Suprapubic skin (tissue), 4 donors: Measurements from ENCODE around the gene JAML. TPM values are rescaled to one million over a fixed set of nuclear protein-coding genes. Genes with fewer than 3 reads are reported as not detected.

Experiments
- DNase-seq, 2 donors: peaks; one replicate each; pipeline ENCODE4 v3.0.0-alpha.2; 2019; ENCODE audit warnings: low spot score in 2 of 2
- H3K27ac ChIP-seq: fragments of 200-600 bp; sonication (generic); one replicate; pipeline ENCODE4 v1.5.1; 2019
- H3K27me3 ChIP-seq: fragments of 200-600 bp; sonication (generic); one replicate; pipeline ENCODE4 v1.5.1; 2019
- H3K36me3 ChIP-seq: fragments of 200-600 bp; sonication (generic); one replicate; pipeline ENCODE4 v1.5.1; 2019
- H3K4me1 ChIP-seq: fragments of 200-600 bp; sonication (generic); one replicate; pipeline ENCODE4 v1.5.1; 2019
- H3K4me3 ChIP-seq: fragments of 200-600 bp; sonication (generic); one replicate; pipeline ENCODE4 v1.5.1; 2019; ENCODE audit warnings: mild to moderate bottlenecking
- H3K9me3 ChIP-seq: fragments of 200-600 bp; sonication (generic); one replicate; pipeline ENCODE4 v1.5.1; 2019
- EP300 ChIP-seq: sonication (generic); formaldehyde crosslinking; IDR thresholded peaks from one replicate; pipeline ENCODE4 v1.6.1; 2017; ENCODE audit warnings: antibody characterized with exemption
- POLR2A ChIP-seq, 2 donors: fragments of 450-650 bp; IDR thresholded peaks; one replicate each; pipeline ENCODE4 v1.6.1; 2017; ENCODE audit warnings: antibody characterized with exemption in 2 of 2, mild to moderate bottlenecking in 2 of 2, moderate library complexity in 2 of 2
- POLR2AphosphoS5 ChIP-seq, 3 donors: sonication (generic); formaldehyde crosslinking; IDR thresholded peaks; one replicate each; pipeline ENCODE4 v1.6.1; 2017; ENCODE audit warnings: antibody characterized with exemption in 3 of 3
- WGBS: methylation state at CpG from one replicate; pipeline ENCODE4 v1.1.5; 2018; 5-methylcytosine and 5-hydroxymethylcytosine counted together
- total RNA-seq, 4 donors: library from RNA; depleted of rRNA; stranded (reverse); fragments of >200 nt; gene quantifications; one replicate each; pipeline ENCODE4 v1.1.0, GENCODE V29; 2016
- TF ChIP-seq, protein P1 (sequence below), 2 donors: fragments of 200-600 bp in 1 of 2; fragments of 450-650 bp in 1 of 2; sonication (generic) in 1 of 2; IDR thresholded peaks; one replicate each; pipeline ENCODE4 v1.5.1; 2016 to 2019; ENCODE audit warnings: antibody characterized with exemption in 2 of 2, mild to moderate bottlenecking in 1 of 2, moderate library complexity in 1 of 2

The JAML gene
- total RNA-seq, 4 donors from 2014 or later, result 1.1 to 4.9 (median 2.1) TPM; not detected in 1

DNA sequence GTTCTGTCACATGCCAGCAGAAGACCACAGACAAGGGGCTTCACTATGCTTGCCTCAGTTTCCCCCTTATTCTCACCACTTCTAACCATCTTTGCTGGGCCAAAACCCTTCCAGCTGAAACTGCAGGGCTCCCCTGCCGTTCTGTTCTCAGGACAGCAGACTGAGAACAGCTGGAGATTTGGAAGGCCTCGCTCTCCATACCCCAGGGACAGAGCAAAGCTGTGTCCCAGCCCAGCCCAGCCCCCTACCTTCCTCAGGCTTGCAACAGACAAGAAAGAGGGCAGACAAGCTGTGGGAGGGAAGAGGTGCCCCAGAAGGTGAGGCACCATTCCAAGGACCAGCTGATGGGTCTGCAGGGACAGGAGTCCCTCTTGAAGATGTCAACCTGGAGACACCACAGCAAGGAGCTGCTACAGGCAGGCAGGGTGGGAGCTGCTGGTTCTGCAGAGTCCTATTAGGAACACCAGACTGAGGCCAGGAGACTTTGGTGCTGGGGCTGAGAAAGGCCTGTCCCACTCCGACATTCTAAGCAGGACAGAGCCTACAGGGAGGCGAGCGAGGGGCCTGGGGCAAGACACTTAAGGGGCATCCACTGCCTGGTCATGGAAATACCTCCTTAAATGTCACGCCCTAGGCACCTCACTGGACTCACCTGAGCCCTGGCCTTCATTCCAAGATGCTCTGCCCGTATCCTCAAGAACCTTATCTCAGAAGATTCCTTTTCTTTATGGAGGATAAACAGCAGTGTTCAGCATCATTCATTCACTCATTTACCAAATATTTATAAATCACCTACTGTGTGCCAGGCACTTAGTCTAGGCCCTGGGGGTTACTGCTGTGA, 55.3 kb downstream of the JAML start:
- Histone ChIP-seq H3K27ac (no peak overlapping the region), H3K4me1 (peaks cover 18% of the 10 kb centered on the region), H3K4me3 (no peak overlapping the region), H3K27me3 (peaks cover 10% of the 10 kb centered on the region), H3K36me3 (no peaks in the 10 kb centered on the region), H3K9me3 (no peaks in the 10 kb centered on the region)
- WGBS, result 84% methylated on average over 7 of the region's 7 CpGs
- TF ChIP-seq POLR2A (IDR thresholded peaks at IDR 0.05) (no peak), POLR2AphosphoS5 (IDR thresholded peaks at IDR 0.05) (no peak), EP300 (no peak)
- TF ChIP-seq, protein P1, sequence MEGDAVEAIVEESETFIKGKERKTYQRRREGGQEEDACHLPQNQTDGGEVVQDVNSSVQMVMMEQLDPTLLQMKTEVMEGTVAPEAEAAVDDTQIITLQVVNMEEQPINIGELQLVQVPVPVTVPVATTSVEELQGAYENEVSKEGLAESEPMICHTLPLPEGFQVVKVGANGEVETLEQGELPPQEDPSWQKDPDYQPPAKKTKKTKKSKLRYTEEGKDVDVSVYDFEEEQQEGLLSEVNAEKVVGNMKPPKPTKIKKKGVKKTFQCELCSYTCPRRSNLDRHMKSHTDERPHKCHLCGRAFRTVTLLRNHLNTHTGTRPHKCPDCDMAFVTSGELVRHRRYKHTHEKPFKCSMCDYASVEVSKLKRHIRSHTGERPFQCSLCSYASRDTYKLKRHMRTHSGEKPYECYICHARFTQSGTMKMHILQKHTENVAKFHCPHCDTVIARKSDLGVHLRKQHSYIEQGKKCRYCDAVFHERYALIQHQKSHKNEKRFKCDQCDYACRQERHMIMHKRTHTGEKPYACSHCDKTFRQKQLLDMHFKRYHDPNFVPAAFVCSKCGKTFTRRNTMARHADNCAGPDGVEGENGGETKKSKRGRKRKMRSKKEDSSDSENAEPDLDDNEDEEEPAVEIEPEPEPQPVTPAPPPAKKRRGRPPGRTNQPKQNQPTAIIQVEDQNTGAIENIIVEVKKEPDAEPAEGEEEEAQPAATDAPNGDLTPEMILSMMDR (IDR thresholded peaks at IDR 0.05), result no peak
- no peak for DNase-seq

DNA sequence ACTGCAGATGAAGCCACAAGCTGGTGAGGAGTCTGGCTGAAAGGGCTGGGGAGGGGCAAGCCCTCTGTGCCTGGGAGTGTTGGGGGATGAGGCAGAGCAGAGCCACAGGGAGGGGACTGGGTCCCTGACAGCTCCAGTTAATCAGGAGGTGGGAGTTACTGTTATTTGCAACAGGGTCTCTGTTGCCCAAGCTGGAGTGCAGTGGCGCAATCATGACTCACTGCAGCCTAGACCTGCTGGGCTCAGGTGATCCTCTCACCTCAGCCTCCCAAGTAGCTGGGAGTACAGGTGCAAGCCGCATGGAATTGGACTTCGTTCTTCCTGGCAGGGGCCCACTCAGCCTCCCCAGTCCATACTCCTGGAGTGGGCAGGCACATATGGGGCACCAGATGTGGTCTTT, 56.1 kb downstream of the JAML start:
- WGBS, result 70% methylated on average over 3 of the region's 3 CpGs
- H3K27me3 ChIP-seq, result peaks cover 10% of the 10 kb centered on the region
- peaks cover 18% of the 10 kb centered on the region for H3K4me1 ChIP-seq
- DNase-seq, result no peak
- H3K4me3 ChIP-seq, result no peak overlapping the region
- no peaks in the 10 kb centered on the region for H3K9me3 ChIP-seq
- TF ChIP-seq EP300 (no peak), POLR2AphosphoS5 (IDR thresholded peaks at IDR 0.05) (no peak), POLR2A (IDR thresholded peaks at IDR 0.05) (no peak)
- no peak overlapping the region for H3K27ac ChIP-seq
- H3K36me3 ChIP-seq, result no peaks in the 10 kb centered on the region

DNA sequence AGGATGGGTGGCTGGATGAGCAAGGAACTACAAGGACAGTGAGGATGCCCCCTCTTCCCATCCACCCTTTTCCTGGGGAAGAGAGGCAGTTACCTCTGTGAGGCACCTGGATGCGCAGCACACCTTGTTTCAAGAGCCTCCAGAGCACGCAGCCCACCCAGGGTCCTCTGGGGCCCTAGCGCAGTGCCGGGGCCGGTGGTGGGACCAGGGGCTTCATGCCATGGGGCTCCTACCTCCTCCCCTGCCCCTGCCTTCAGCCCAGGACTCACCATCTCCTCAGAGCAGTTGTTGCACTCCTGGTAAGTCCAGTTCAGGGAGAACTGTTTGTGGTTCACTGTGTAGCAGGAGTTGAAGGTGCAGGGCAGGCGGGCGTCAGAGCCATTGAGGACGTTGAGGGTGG, 56.5 kb downstream of the JAML start:
- Histone ChIP-seq H3K4me3 (no peak overlapping the region), H3K27me3 (peaks cover 10% of the 10 kb centered on the region)
- TF ChIP-seq, protein P1 (IDR thresholded peaks at IDR 0.05), result no peak
- TF ChIP-seq EP300, result no peak
- TF ChIP-seq POLR2AphosphoS5 (IDR thresholded peaks at IDR 0.05), result no peak
- TF ChIP-seq POLR2A (IDR thresholded peaks at IDR 0.05), result no peak

DNA sequence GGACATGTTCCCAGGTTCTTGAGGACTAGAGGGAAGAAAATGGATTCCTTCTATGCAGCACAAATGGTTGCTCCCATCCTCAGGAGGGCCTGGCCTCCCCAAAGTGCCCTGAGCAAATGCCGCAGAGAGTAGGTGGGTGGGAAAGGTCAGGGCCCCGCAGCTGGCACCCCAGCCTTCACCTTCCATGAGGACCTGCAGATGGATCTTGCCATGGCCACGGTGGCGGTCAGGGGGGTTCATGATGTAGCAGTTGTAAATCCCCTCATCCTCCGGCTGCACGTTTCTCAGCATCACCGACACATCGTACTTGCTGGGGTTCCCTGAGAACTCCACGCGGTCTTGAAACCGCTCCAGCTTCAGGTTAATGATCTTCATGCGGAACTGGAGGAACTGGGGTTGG, 56.9 kb downstream of the JAML start:
- no peak overlapping the region for H3K4me3 ChIP-seq
- peaks cover 10% of the 10 kb centered on the region for H3K27me3 ChIP-seq
- TF ChIP-seq POLR2AphosphoS5 (IDR thresholded peaks at IDR 0.05), result no peak
- TF ChIP-seq, protein P1 (IDR thresholded peaks at IDR 0.05), result no peak
- TF ChIP-seq POLR2A (IDR thresholded peaks at IDR 0.05), result no peak
- TF ChIP-seq EP300, result no peak
- DNase-seq, result no peak
- peaks cover 16% of the 10 kb centered on the region for H3K4me1 ChIP-seq
- no peaks in the 10 kb centered on the region for H3K9me3 ChIP-seq
- no peak overlapping the region for H3K27ac ChIP-seq
- WGBS, result 95% methylated on average over 12 of the region's 12 CpGs
- H3K36me3 ChIP-seq, result no peaks in the 10 kb centered on the region

More for the DNA sequence above, 56.5 kb downstream of the JAML start:
- Histone ChIP-seq H3K4me1 (peaks cover 18% of the 10 kb centered on the region), H3K9me3 (no peaks in the 10 kb centered on the region), H3K27ac (no peak overlapping the region), H3K36me3 (no peaks in the 10 kb centered on the region)
- WGBS, result 90% methylated on average over 4 of the region's 8 CpGs
- DNase-seq, result no peak

DNA sequence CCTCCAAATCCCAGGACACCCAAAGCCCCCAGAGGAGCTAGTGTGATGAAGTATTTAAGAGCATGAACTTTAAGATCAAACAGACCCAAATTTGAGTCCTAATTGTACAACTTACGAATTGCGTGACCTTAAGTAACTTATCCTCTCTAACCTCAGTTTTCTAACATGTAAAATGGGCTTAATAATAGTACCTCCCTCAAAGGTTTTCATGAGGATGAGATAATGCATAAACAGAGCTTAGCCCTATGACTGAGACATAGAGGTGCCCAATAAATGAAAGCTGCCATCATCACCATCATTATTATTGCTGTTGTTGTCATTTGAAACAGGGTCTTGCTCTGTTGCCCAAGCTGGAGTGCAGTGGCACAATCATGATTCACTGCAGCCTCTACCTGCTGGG, 57.6 kb downstream of the JAML start:
- Histone ChIP-seq H3K36me3 (no peaks in the 10 kb centered on the region), H3K27me3 (peaks cover 10% of the 10 kb centered on the region), H3K9me3 (no peaks in the 10 kb centered on the region), H3K27ac (no peak overlapping the region), H3K4me3 (no peak overlapping the region), H3K4me1 (peaks cover 11% of the 10 kb centered on the region)
- no peak for TF ChIP-seq POLR2A (IDR thresholded peaks at IDR 0.05)
- TF ChIP-seq, protein P1 (IDR thresholded peaks at IDR 0.05), result no peak
- no peak for TF ChIP-seq POLR2AphosphoS5 (IDR thresholded peaks at IDR 0.05)
- no peak for TF ChIP-seq EP300
- DNase-seq, result no peak
- 96% methylated on average over 2 of the region's 2 CpGs for WGBS
